ENCODE measurements around the gene ERP27.
A peak's percentile ranks its signal among the peaks of the same experiment; 100 is the strongest.

Gene ERP27

DNA sequence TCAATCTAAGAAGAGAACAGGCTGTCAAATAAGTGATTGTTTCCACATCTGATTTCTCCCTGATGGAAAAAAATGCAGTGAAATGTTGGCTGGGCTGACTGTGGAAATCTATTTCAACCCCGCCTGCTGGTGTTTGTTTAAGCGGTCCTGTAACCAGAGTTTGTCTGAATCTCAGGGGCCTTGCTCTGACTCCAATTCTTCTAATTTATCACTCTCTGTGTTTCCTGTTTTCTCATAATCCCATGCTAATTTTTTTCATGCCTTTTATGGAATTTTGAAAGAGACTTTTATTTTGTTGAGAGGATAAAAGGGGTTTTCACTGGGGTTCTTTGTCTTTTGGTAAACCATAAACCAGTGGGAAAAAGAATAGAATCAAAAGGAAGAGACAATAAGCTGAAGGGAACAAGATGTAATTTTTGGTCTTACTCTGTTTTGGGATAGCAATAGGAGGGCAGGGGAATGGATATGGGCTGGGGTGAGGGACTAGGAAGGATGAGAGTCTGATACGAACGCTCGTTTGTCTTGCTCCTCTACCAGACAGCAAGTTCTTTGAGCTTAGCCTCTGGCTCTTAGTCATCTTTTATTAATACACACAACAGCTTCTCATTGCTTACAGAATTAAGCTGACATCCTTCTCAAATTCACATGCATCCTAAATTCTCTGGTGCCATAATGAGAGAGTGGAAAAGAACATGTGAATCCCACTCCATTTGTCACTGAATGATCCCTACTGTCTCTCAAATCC is 44.7 kb downstream of the ERP27 start:
- Histone ChIP-seq H4K20me1 (ENCODE audit: insufficient read depth, low read length) (no peaks in the 10 kb centered on the region), H3K9me3 (ENCODE audit: low read length) (no peaks in the 10 kb centered on the region), H3K4me3 (ENCODE audit: low read depth, low read length, poor library complexity, severe bottlenecking) (no peak overlapping the region), H3K36me3 (ENCODE audit: insufficient read depth, low read length) (no peaks in the 10 kb centered on the region), H3K9ac (ENCODE audit: low read length) (no peak overlapping the region), H3K79me2 (ENCODE audit: insufficient read depth, low read length) (no peaks in the 10 kb centered on the region), H3K4me2 (ENCODE audit: low read length) (no peak overlapping the region), H3F3A (ENCODE audit: insufficient read depth, low read length) (no peaks in the 10 kb centered on the region), H3K27me3 (ENCODE audit: insufficient read depth, low read length) (peaks cover 3% of the 10 kb centered on the region; the same call in 1 of the 2 replicates), H2AFZ (ENCODE audit: low read length) (no peak overlapping the region), H3K9me2 (ENCODE audit: low read depth, low read length) (no peaks in the 10 kb centered on the region), H3K4me1 (ENCODE audit: insufficient read depth, low read length, severe bottlenecking) (no peaks in the 10 kb centered on the region), H3K27ac (ENCODE audit: low read depth, low read length, poor library complexity, severe bottlenecking) (no peak overlapping the region)
- no peak for TF ChIP-seq EZH2 (IDR thresholded peaks at IDR 0.05; ENCODE audit: borderline replicate concordance, low read length)
- TF ChIP-seq, protein P1, sequence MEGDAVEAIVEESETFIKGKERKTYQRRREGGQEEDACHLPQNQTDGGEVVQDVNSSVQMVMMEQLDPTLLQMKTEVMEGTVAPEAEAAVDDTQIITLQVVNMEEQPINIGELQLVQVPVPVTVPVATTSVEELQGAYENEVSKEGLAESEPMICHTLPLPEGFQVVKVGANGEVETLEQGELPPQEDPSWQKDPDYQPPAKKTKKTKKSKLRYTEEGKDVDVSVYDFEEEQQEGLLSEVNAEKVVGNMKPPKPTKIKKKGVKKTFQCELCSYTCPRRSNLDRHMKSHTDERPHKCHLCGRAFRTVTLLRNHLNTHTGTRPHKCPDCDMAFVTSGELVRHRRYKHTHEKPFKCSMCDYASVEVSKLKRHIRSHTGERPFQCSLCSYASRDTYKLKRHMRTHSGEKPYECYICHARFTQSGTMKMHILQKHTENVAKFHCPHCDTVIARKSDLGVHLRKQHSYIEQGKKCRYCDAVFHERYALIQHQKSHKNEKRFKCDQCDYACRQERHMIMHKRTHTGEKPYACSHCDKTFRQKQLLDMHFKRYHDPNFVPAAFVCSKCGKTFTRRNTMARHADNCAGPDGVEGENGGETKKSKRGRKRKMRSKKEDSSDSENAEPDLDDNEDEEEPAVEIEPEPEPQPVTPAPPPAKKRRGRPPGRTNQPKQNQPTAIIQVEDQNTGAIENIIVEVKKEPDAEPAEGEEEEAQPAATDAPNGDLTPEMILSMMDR (IDR thresholded peaks at IDR 0.05; ENCODE audit: low read length): no peak

DNA sequence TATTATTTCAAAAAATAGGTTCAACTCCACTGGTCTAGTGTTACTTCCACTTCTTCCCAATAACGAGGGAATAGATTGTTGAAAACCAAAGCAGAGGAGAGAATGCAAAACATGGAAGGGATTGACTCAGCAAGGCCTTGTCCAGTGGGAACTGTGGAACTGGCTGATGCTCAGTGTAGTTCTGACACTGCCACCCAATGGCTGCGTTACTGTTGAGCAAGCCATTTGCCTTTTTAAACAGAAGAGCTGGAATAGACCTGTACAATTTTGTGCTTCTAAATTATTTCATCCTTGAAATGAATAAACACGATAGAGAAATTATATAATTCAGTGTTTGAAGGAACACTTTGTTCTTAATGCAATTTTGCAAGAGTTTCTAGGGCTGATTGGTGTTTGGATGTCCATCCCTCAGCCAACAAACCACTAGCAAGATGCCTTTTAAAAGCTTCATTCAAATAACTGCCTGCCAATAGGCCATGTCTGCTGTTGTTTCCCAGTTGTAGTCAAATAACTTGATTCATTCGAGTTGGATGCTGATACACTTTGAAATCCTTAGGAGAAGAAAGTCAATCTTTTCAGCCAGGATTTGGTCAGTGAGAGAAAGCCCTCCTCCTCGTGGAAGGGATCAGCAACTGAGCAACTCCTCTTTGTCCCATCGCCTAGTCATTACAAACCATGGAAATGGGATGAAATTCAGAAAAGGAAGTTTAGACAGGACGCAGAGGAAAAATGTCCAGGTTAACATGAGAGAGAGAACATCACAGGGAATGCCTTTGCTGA is 45.4 kb downstream of the ERP27 start:
- H3K79me2 ChIP-seq (ENCODE audit: insufficient read depth, low read length): no peaks in the 10 kb centered on the region
- no peaks in the 10 kb centered on the region for H3K36me3 ChIP-seq (ENCODE audit: insufficient read depth, low read length)
- TF ChIP-seq, protein P1 (IDR thresholded peaks at IDR 0.05; ENCODE audit: low read length): peak; percentile 55; the same call in 1 of the 2 replicates
- no peak for TF ChIP-seq EZH2 (IDR thresholded peaks at IDR 0.05; ENCODE audit: borderline replicate concordance, low read length)
- no peak overlapping the region for H3K4me2 ChIP-seq (ENCODE audit: low read length)
- H3K9ac ChIP-seq (ENCODE audit: low read length): no peak overlapping the region
- H3K4me1 ChIP-seq (ENCODE audit: insufficient read depth, low read length, severe bottlenecking): no peaks in the 10 kb centered on the region
- no peaks in the 10 kb centered on the region for H3K9me3 ChIP-seq (ENCODE audit: low read length)
- H3K4me3 ChIP-seq (ENCODE audit: low read depth, low read length, poor library complexity, severe bottlenecking): no peak overlapping the region
- no peaks in the 10 kb centered on the region for H4K20me1 ChIP-seq (ENCODE audit: insufficient read depth, low read length)
- H3K27ac ChIP-seq (ENCODE audit: low read depth, low read length, poor library complexity, severe bottlenecking): no peak overlapping the region
- H3K27me3 ChIP-seq (ENCODE audit: insufficient read depth, low read length): peaks cover 3% of the 10 kb centered on the region; the same call in 1 of the 2 replicates
- no peak overlapping the region for H2AFZ ChIP-seq (ENCODE audit: low read length)
- H3K9me2 ChIP-seq (ENCODE audit: low read depth, low read length): no peaks in the 10 kb centered on the region
- H3F3A ChIP-seq (ENCODE audit: insufficient read depth, low read length): no peaks in the 10 kb centered on the region

DNA sequence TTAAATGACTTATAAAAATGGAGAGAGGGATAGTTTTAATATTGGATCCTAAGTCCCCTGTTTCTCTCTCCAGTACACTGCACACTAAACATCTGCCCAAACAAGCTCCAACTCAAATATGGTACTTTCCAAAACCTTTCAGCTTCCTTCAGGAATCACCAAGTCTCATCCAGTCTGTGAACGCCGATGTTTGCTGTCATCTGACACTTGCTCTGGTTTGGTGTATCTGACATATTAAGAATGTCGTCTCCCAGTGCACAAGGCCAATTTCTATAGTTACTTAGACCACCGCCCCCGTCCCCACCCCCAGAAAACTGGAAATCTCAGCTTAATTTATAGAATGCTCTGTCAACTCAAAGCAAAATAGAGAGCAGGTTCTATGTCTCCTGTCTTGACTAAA is 47.6 kb downstream of the ERP27 start:
- no peak overlapping the region for H2AFZ ChIP-seq (ENCODE audit: low read length)
- H3K27me3 ChIP-seq (ENCODE audit: insufficient read depth, low read length): peaks cover 3% of the 10 kb centered on the region; the same call in 1 of the 2 replicates
- no peaks in the 10 kb centered on the region for H3F3A ChIP-seq (ENCODE audit: insufficient read depth, low read length)
- H3K4me3 ChIP-seq (ENCODE audit: low read depth, low read length, poor library complexity, severe bottlenecking): no peak overlapping the region
- no peak overlapping the region for H3K27ac ChIP-seq (ENCODE audit: low read depth, low read length, poor library complexity, severe bottlenecking)
- peaks cover 4% of the 10 kb centered on the region for H3K4me1 ChIP-seq (ENCODE audit: insufficient read depth, low read length, severe bottlenecking)
- no peaks in the 10 kb centered on the region for H3K9me2 ChIP-seq (ENCODE audit: low read depth, low read length)
- H3K9me3 ChIP-seq (ENCODE audit: low read length): no peaks in the 10 kb centered on the region
- no peaks in the 10 kb centered on the region for H3K36me3 ChIP-seq (ENCODE audit: insufficient read depth, low read length)
- no peak overlapping the region for H3K4me2 ChIP-seq (ENCODE audit: low read length)
- TF ChIP-seq, protein P1 (IDR thresholded peaks at IDR 0.05; ENCODE audit: low read length): no peak
- TF ChIP-seq EZH2 (IDR thresholded peaks at IDR 0.05; ENCODE audit: borderline replicate concordance, low read length): no peak
- H4K20me1 ChIP-seq (ENCODE audit: insufficient read depth, low read length): no peaks in the 10 kb centered on the region
- H3K9ac ChIP-seq (ENCODE audit: low read length): no peak overlapping the region
- no peaks in the 10 kb centered on the region for H3K79me2 ChIP-seq (ENCODE audit: insufficient read depth, low read length)

Data from OCI-LY1 (cell line).